GM21529 (cell line): ENCODE results near the gene ARL4C.

Source experiments
- ATAC-seq: cut with Tn5 transposase; IDR thresholded peaks from one replicate; pipeline ENCODE4 v1.9.1; 2021; ENCODE audit not compliant: unreplicated experiment

The ARL4C gene

GRCh38 chr2:234496835-234497593, at the start of gene ARL4C:
Gene ARL4C (minus strand): TSS chr2:234497081. CDS start chr2:234496586, 495 bp downstream.
- peak; percentile 60 for ATAC-seq

- peak; percentile 67 for ATAC-seq
Observed at GRCh38 chr2:234544659-234545611, 48.1 kb upstream of the ARL4C start.

GRCh38 chr2:234542742-234543141, 45.9 kb upstream of the ARL4C start:
- ATAC-seq, result no peak

- ATAC-seq, result no peak
Observed at GRCh38 chr2:234537929-234538328, 41.0 kb upstream of the ARL4C start.

- no peak for ATAC-seq
Observed at GRCh38 chr2:234536178-234536965, 39.5 kb upstream of the ARL4C start.

- no peak for ATAC-seq
Observed at GRCh38 chr2:234535464-234535863, 38.6 kb upstream of the ARL4C start.

- no peak for ATAC-seq
Observed at GRCh38 chr2:234534515-234534914, 37.6 kb upstream of the ARL4C start.

- ATAC-seq, result no peak
Observed at GRCh38 chr2:234533626-234534025, 36.7 kb upstream of the ARL4C start.

- no peak for ATAC-seq
Observed at GRCh38 chr2:234528410-234529148, 31.7 kb upstream of the ARL4C start.

GRCh38 chr2:234526711-234527110, 29.8 kb upstream of the ARL4C start:
- ATAC-seq, result no peak

- no peak for ATAC-seq
Observed at GRCh38 chr2:234521536-234521935, 24.7 kb upstream of the ARL4C start.

- ATAC-seq, result no peak
Observed at GRCh38 chr2:234518986-234519642, 22.2 kb upstream of the ARL4C start.

- no peak for ATAC-seq
Observed at GRCh38 chr2:234517971-234518370, 21.1 kb upstream of the ARL4C start.

- no peak for ATAC-seq
Observed at GRCh38 chr2:234514873-234515638, 18.2 kb upstream of the ARL4C start.

- no peak for ATAC-seq
Observed at GRCh38 chr2:234514099-234514498, 17.2 kb upstream of the ARL4C start.

GRCh38 chr2:234512884-234513669, 16.2 kb upstream of the ARL4C start:
- no peak for ATAC-seq

GRCh38 chr2:234502919-234503285, 6.0 kb upstream of the ARL4C start:
- no peak for ATAC-seq

- ATAC-seq, result no peak
Observed at GRCh38 chr2:234502285-234502918, 5.5 kb upstream of the ARL4C start.
